Lower leg skin (tissue), 3 donors: ENCODE results near the gene IRAK3.

Experiments
- POLR2A ChIP-seq, 2 donors: fragments of 450-650 bp; IDR thresholded peaks; one replicate each; pipeline ENCODE4 v1.6.1; 2016 to 2017; ENCODE audit warnings: antibody characterized with exemption in 2 of 2, mild to moderate bottlenecking in 1 of 2, moderate library complexity in 1 of 2
- TF ChIP-seq, protein P1 (sequence below), 3 donors: fragments of 450-650 bp; IDR thresholded peaks; one replicate each; pipeline ENCODE4 v1.5.1; 2016; ENCODE audit warnings: antibody characterized with exemption in 3 of 3, mild to moderate bottlenecking in 3 of 3, moderate library complexity in 2 of 3

- TF ChIP-seq, protein P1, sequence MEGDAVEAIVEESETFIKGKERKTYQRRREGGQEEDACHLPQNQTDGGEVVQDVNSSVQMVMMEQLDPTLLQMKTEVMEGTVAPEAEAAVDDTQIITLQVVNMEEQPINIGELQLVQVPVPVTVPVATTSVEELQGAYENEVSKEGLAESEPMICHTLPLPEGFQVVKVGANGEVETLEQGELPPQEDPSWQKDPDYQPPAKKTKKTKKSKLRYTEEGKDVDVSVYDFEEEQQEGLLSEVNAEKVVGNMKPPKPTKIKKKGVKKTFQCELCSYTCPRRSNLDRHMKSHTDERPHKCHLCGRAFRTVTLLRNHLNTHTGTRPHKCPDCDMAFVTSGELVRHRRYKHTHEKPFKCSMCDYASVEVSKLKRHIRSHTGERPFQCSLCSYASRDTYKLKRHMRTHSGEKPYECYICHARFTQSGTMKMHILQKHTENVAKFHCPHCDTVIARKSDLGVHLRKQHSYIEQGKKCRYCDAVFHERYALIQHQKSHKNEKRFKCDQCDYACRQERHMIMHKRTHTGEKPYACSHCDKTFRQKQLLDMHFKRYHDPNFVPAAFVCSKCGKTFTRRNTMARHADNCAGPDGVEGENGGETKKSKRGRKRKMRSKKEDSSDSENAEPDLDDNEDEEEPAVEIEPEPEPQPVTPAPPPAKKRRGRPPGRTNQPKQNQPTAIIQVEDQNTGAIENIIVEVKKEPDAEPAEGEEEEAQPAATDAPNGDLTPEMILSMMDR (IDR thresholded peaks at IDR 0.05) = no peak
- TF ChIP-seq POLR2A (IDR thresholded peaks at IDR 0.05) = no peak
These were observed 80.9 kb downstream of the IRAK3 start for GRCh38 chr12:66269757-66270383.
